NT2/D1 (cell line): ENCODE measurements around the gene RPUSD4.

Experiments
- SUZ12 ChIP-seq: IDR thresholded peaks from 2 replicates; pipeline ENCODE4 v1.6.1; 2011; ENCODE audit not compliant: insufficient read length, insufficient read depth; ENCODE audit errors: extremely low read depth
- YY1 ChIP-seq: IDR thresholded peaks from 2 replicates; pipeline ENCODE4 v1.6.1; 2011; ENCODE audit not compliant: insufficient read length, insufficient read depth
- ZNF274 ChIP-seq: IDR thresholded peaks from 2 replicates; pipeline ENCODE4 v1.6.1; 2011; ENCODE audit warnings: mild to moderate bottlenecking, low read depth, low read length

- TF ChIP-seq SUZ12 (no peak), YY1 (no peak), ZNF274 (no peak)
Observed at GRCh38 chr11:126161023-126161391, 50.4 kb downstream of the RPUSD4 start.
